H1 (cell line): Measurements from ENCODE around the gene GALNTL6. TPM values are rescaled to one million over a fixed set of nuclear protein-coding genes. Genes with fewer than 3 reads are reported as not detected.

Source experiments
- CTCF ChIA-PET: fragments of 300-600 bp; sonication (Branson Sonifier 250); formaldehyde crosslinking; loops from one replicate; lab custom pipeline; 2021; ENCODE audit not compliant: partially characterized antibody; lab: Charles Lee
- POLR2A ChIA-PET: fragments of 300-600 bp; sonication (Branson Sonifier 250); formaldehyde crosslinking; loops from one replicate; lab custom pipeline; 2021; ENCODE audit warnings: inconsistent platforms; ENCODE audit not compliant: partially characterized antibody; lab: Charles Lee
- DNase-seq, 2 experiments: peaks; one replicate each; pipeline versions ENCODE4 v3.0.0 to v3.0.0-alpha.2; 2010 to 2022; ENCODE audit warnings: low spot score in 2 of 2, low read depth in 1 of 2, mixed read lengths in 1 of 2
- FAIRE-seq: peaks from 2 replicates; lab custom pipeline; 2011; peaks lifted over from hg19 to GRCh38; lab: Jason Lieb, UNC
- H2AFZ ChIP-seq: 2 replicates; pipeline ENCODE4 v1.8.1; 2012; ENCODE audit warnings: low read length, inconsistent platforms
- H2AK5ac ChIP-seq: 2 replicates; pipeline ENCODE4 v1.6.1; 2013; ENCODE audit warnings: low read depth, low read length
- H2BK120ac ChIP-seq: replicated peaks from 2 replicates; pipeline ENCODE3; 2013; ENCODE audit warnings: low read depth, low read length, inconsistent platforms
- H2BK12ac ChIP-seq: 2 replicates; pipeline ENCODE4 v1.6.1; 2013; ENCODE audit warnings: low read depth, low read length
- H2BK15ac ChIP-seq: 2 replicates; pipeline ENCODE4 v1.6.1; 2013; ENCODE audit warnings: low read length
- H2BK20ac ChIP-seq: 2 replicates; pipeline ENCODE4 v1.6.1; 2013; ENCODE audit warnings: low read length
- H2BK5ac ChIP-seq: 2 replicates; pipeline ENCODE4 v1.6.1; 2013; ENCODE audit warnings: low read depth, low read length
- H3K14ac ChIP-seq: 2 replicates; pipeline ENCODE4 v1.6.1; 2013; ENCODE audit warnings: inconsistent platforms; ENCODE audit not compliant: insufficient read length
- H3K18ac ChIP-seq: 2 replicates; pipeline ENCODE4 v1.6.1; 2013; ENCODE audit warnings: low read length; ENCODE audit errors: extremely low read depth
- H3K23ac ChIP-seq: 2 replicates; pipeline ENCODE4 v1.6.1; 2013; ENCODE audit warnings: inconsistent platforms; ENCODE audit not compliant: insufficient read length
- H3K23me2 ChIP-seq: 2 replicates; pipeline ENCODE4 v1.6.1; 2013; ENCODE audit warnings: low read depth, low read length
- H3K27ac ChIP-seq: 2 replicates; pipeline ENCODE4 v1.6.1; 2011; ENCODE audit warnings: low read depth, low read length, inconsistent platforms
- H3K27me3 ChIP-seq, 4 experiments: replicated peaks in 1 of 4; 1 replicate in 1 of 4; 2 replicates in 3 of 4; pipeline versions ENCODE4 v1.6.1 to v1.8.1; 2011 to 2013; ENCODE audit warnings: low read length in 3 of 4, mild to moderate bottlenecking in 3 of 4, inconsistent platforms in 2 of 4, mixed read lengths in 2 of 4, moderate library complexity in 1 of 4; ENCODE audit not compliant: control insufficient read depth in 3 of 4, insufficient read depth in 3 of 4; ENCODE audit errors: extremely low read depth in 1 of 4
- H3K36me3 ChIP-seq, 4 experiments: 2 replicates each; pipeline versions ENCODE4 v1.6.1 to v1.8.1; 2011 to 2013; ENCODE audit warnings: mild to moderate bottlenecking in 4 of 4, low read length in 3 of 4, moderate library complexity in 2 of 4, control low read depth in 1 of 4, inconsistent platforms in 1 of 4; ENCODE audit not compliant: insufficient read depth in 4 of 4, control insufficient read depth in 2 of 4
- H3K4ac ChIP-seq: replicated peaks from 2 replicates; pipeline ENCODE3; 2013; ENCODE audit warnings: low read length, low read depth, mixed read lengths, inconsistent platforms; ENCODE audit not compliant: insufficient read length
- H3K4me1 ChIP-seq, 4 experiments: replicated peaks in 1 of 4; 1 replicate in 1 of 4; 2 replicates in 3 of 4; pipeline versions ENCODE4 v1.6.1 to v1.8.1; 2011 to 2013; ENCODE audit warnings: low read length in 3 of 4, inconsistent platforms in 2 of 4, mixed read lengths in 1 of 4; ENCODE audit not compliant: insufficient read depth in 4 of 4, control insufficient read depth in 3 of 4
- H3K4me2 ChIP-seq, 2 experiments: 2 replicates each; pipeline versions ENCODE4 v1.6.1 to v1.8.1; 2011 to 2013; ENCODE audit warnings: low read depth in 2 of 2, low read length in 2 of 2, control low read depth in 1 of 2, inconsistent platforms in 1 of 2, mild to moderate bottlenecking in 1 of 2; ENCODE audit not compliant: insufficient read depth in 1 of 2
- H3K4me3 ChIP-seq, 4 experiments: fragments of 200-600, 300-600 bp in 1 of 4; sonication (generic), shearing (Covaris generic), sonication (Bioruptor Twin) in 1 of 4; 2 replicates each; pipeline versions ENCODE4 v1.5.1 to v1.8.1; 2011 to 2016; ENCODE audit warnings: low read length in 4 of 4, low read depth in 3 of 4, control low read depth in 2 of 4, inconsistent platforms in 2 of 4, mild to moderate bottlenecking in 2 of 4, mixed read lengths in 1 of 4, moderate library complexity in 1 of 4; ENCODE audit not compliant: insufficient read depth in 2 of 4; ENCODE audit errors: extremely low read depth in 1 of 4
- H3K56ac ChIP-seq: replicated peaks from 2 replicates; pipeline ENCODE3; 2013; ENCODE audit warnings: low read depth, mild to moderate bottlenecking, mixed read lengths, low read length, inconsistent platforms; ENCODE audit not compliant: insufficient read length
- H3K79me1 ChIP-seq: 2 replicates; pipeline ENCODE4 v1.6.1; 2013; ENCODE audit warnings: low read depth, low read length, control low read depth
- H3K79me2 ChIP-seq, 2 experiments: 2 replicates each; pipeline versions ENCODE4 v1.6.1 to v1.8.1; 2012 to 2013; ENCODE audit warnings: low read length in 2 of 2, mild to moderate bottlenecking in 2 of 2, inconsistent platforms in 1 of 2; ENCODE audit not compliant: insufficient read depth in 2 of 2, control insufficient read depth in 1 of 2
- H3K9ac ChIP-seq, 4 experiments: replicated peaks in 1 of 4; 1 replicate in 1 of 4; 2 replicates in 3 of 4; pipeline versions ENCODE4 v1.6.1 to v1.8.1; 2011 to 2013; ENCODE audit warnings: low read depth in 3 of 4, low read length in 3 of 4, control low read depth in 2 of 4, mild to moderate bottlenecking in 2 of 4, moderate library complexity in 2 of 4, inconsistent platforms in 1 of 4; ENCODE audit errors: extremely low read depth in 1 of 4
- H3K9me3 ChIP-seq, 2 experiments: 2 replicates each; pipeline versions ENCODE4 v1.6.1 to v1.8.1; 2012 to 2013; ENCODE audit warnings: mild to moderate bottlenecking in 2 of 2, moderate library complexity in 2 of 2, control low read depth in 1 of 2, inconsistent platforms in 1 of 2, low read depth in 1 of 2, low read length in 1 of 2, mixed read lengths in 1 of 2; ENCODE audit not compliant: insufficient read depth in 2 of 2
- H4K20me1 ChIP-seq, 2 experiments: replicated peaks in 1 of 2; 2 replicates each; pipeline versions ENCODE3 to v1.8.1; 2011 to 2013; ENCODE audit warnings: inconsistent platforms in 2 of 2, low read length in 2 of 2, mild to moderate bottlenecking in 1 of 2; ENCODE audit not compliant: insufficient read depth in 2 of 2, control insufficient read depth in 1 of 2
- H4K5ac ChIP-seq: 2 replicates; pipeline ENCODE4 v1.6.1; 2013; ENCODE audit warnings: low read length, low read depth, mixed read lengths, inconsistent platforms; ENCODE audit not compliant: insufficient read length
- H4K8ac ChIP-seq: 2 replicates; pipeline ENCODE4 v1.8.0; 2013; ENCODE audit warnings: mild to moderate bottlenecking, moderate library complexity, low read length, inconsistent platforms; ENCODE audit not compliant: insufficient read depth; ENCODE audit errors: extremely low read depth
- H4K91ac ChIP-seq: replicated peaks from 2 replicates; pipeline ENCODE3; 2013; ENCODE audit warnings: low read length, mixed read lengths, inconsistent platforms; ENCODE audit not compliant: insufficient read length
- CHD2 ChIP-seq: IDR thresholded peaks from 2 replicates; pipeline ENCODE4 v1.6.1; 2012; ENCODE audit warnings: low read length, improper control_type of control experiment
- HDAC2 ChIP-seq, 2 experiments: fragments of 300-600 bp in 1 of 2; sonication (generic) in 1 of 2; IDR thresholded peaks; 2 replicates each; pipeline ENCODE4 v1.6.1; 2011 to 2012; ENCODE audit warnings: low read depth in 2 of 2, low read length in 2 of 2, mild to moderate bottlenecking in 2 of 2, moderate library complexity in 2 of 2, borderline replicate concordance in 1 of 2, inconsistent platforms in 1 of 2
- KDM1A ChIP-seq: fragments of 200-600, 300-600 bp; sonication (generic); IDR thresholded peaks from 2 replicates; pipeline ENCODE4 v1.7.1; 2016; ENCODE audit warnings: mild to moderate bottlenecking, low read length, borderline replicate concordance
- KDM4A ChIP-seq: IDR thresholded peaks from one replicate; pipeline ENCODE4 v1.7.1; 2012; ENCODE audit warnings: low read depth, mild to moderate bottlenecking, moderate library complexity, low read length, inconsistent platforms; ENCODE audit not compliant: severe bottlenecking
- POU5F1 ChIP-seq: IDR thresholded peaks from 2 replicates; pipeline ENCODE4 v1.6.1; 2011; ENCODE audit warnings: low read depth, mild to moderate bottlenecking, low read length, moderate library complexity
- RXRA ChIP-seq: IDR thresholded peaks from 2 replicates; pipeline ENCODE4 v1.6.1; 2011; ENCODE audit warnings: low read depth, mild to moderate bottlenecking, low read length, moderate library complexity; ENCODE audit not compliant: insufficient read depth
- SAP30 ChIP-seq: fragments of 300-600 bp; sonication (generic); IDR thresholded peaks from 2 replicates; pipeline ENCODE4 v1.7.1; 2012; ENCODE audit warnings: low read length, moderate library complexity, mild to moderate bottlenecking, inconsistent platforms; ENCODE audit not compliant: insufficient read depth, insufficient replicate concordance
- TAF7 ChIP-seq: optimal IDR thresholded peaks from 2 replicates; pipeline ENCODE3; 2011; ENCODE audit warnings: low read depth, mild to moderate bottlenecking, inconsistent platforms, low read length, moderate library complexity, borderline replicate concordance
- WGBS, 2 experiments: shearing (Covaris generic) in 1 of 2; methylation state at CpG; one replicate each; pipeline versions ENCODE4 v1.1.6 to v1.1.7; 2013 to 2015; ENCODE audit warnings: low lambda C conversion rate in 2 of 2, mixed read lengths in 2 of 2, inconsistent platforms in 1 of 2, low coverage in 1 of 2, missing lambda C conversion rate in 1 of 2; ENCODE audit not compliant: insufficient replicate concordance in 2 of 2, insufficient coverage in 1 of 2, insufficient read length in 1 of 2; ENCODE audit errors: extremely low coverage in 1 of 2, missing lambda C conversion rate in 1 of 2; 5-methylcytosine and 5-hydroxymethylcytosine counted together
- polyA plus RNA-seq, 7 experiments: library from polyadenylated mRNA; depleted of rRNA in 3 of 7; stranded (reverse) in 5 of 7; unstranded in 2 of 7; fragments of >200 nt in 5 of 7; fragments of 200-250 nt in 2 of 7; gene quantifications; 1 replicate in 5 of 7; 2 replicates in 1 of 7; 4 replicates in 1 of 7; pipeline versions ENCODE4 v1.2.1 to v1.2.3, GENCODE V29; 2011 to 2013; ENCODE audit warnings: missing spikeins in 2 of 7, mixed read lengths in 2 of 7
- total RNA-seq: library from RNA; stranded (reverse); fragmentation: NEBNext Ultra II Directional; extraction: Animal tissue kit (Norgen Biotek cat#: 25700); gene quantifications from 2 replicates; pipeline ENCODE4 v1.2.1, GENCODE V29; 2021

Gene GALNTL6
- total and polyA plus RNA-seq, 2 of the 8 experiments (the other 6 are each of a cell fraction or from before 2014, with no cell fraction given), result 0.03 to 0.32 TPM

GRCh38 chr4:172157946-172158345 lies 344.7 kb downstream of the GALNTL6 start:
- no peaks in the 10 kb centered on the region for H3K79me1 ChIP-seq
- no peak overlapping the region for H2BK120ac ChIP-seq
- no peak overlapping the region for H2BK5ac ChIP-seq
- no peak overlapping the region for H3K4me2 ChIP-seq
- FAIRE-seq (no peak), DNase-seq (no peak)
- H4K8ac ChIP-seq, result no peak overlapping the region
- TF ChIP-seq TAF7 (no peak), CHD2 (no peak), KDM1A (no peak), POU5F1 (no peak), RXRA (no peak), HDAC2 (IDR thresholded peaks at IDR 0.05; ENCODE audit: borderline replicate concordance in 1 of 2, low read depth in 2 of 2, low read length in 2 of 2) (no peak), KDM4A (no peak), SAP30 (no peak)
- H3K27ac ChIP-seq, result no peak overlapping the region
- no peak overlapping the region for H3K56ac ChIP-seq
- no peak overlapping the region for H2BK15ac ChIP-seq
- H3K23me2 ChIP-seq, result no peaks in the 10 kb centered on the region
- no peak overlapping the region for H3K18ac ChIP-seq
- H3K9me3 ChIP-seq, result no peaks in the 10 kb centered on the region
- CTCF ChIA-PET, result no interaction called here
- H4K20me1 ChIP-seq, result no peaks in the 10 kb centered on the region
- H3K36me3 ChIP-seq, result no peaks in the 10 kb centered on the region
- no peak overlapping the region for H3K9ac ChIP-seq
- no peak overlapping the region for H2AFZ ChIP-seq
- H3K27me3 ChIP-seq, result no peaks in the 10 kb centered on the region
- H3K4ac ChIP-seq, result no peak overlapping the region
- H4K5ac ChIP-seq, result no peak overlapping the region
- H3K23ac ChIP-seq, result no peak overlapping the region
- 78% methylated on average over 2 of the region's 2 CpGs; no CpG with 5 or more reads in 1 of the 2 experiments for WGBS, 2 experiments
- no peak overlapping the region for H2BK20ac ChIP-seq
- POLR2A ChIA-PET, result no interaction called here
- H3K79me2 ChIP-seq, result no peaks in the 10 kb centered on the region
- H3K14ac ChIP-seq, result no peak overlapping the region
- no peak overlapping the region for H2AK5ac ChIP-seq
- H4K91ac ChIP-seq, result no peak overlapping the region
- no peak overlapping the region for H2BK12ac ChIP-seq
- no peak overlapping the region for H3K4me3 ChIP-seq
- no peaks in the 10 kb centered on the region for H3K4me1 ChIP-seq
